ENCODE data around the gene RAD51AP1.
"Not testable (repeated sequence)": the region's sequence is repeated elsewhere in the genome, so short reads cannot be mapped to it uniquely, and the experiment has no call there.

The RAD51AP1 gene, protein sequence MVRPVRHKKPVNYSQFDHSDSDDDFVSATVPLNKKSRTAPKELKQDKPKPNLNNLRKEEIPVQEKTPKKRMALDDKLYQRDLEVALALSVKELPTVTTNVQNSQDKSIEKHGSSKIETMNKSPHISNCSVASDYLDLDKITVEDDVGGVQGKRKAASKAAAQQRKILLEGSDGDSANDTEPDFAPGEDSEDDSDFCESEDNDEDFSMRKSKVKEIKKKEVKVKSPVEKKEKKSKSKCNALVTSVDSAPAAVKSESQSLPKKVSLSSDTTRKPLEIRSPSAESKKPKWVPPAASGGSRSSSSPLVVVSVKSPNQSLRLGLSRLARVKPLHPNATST

DNA sequence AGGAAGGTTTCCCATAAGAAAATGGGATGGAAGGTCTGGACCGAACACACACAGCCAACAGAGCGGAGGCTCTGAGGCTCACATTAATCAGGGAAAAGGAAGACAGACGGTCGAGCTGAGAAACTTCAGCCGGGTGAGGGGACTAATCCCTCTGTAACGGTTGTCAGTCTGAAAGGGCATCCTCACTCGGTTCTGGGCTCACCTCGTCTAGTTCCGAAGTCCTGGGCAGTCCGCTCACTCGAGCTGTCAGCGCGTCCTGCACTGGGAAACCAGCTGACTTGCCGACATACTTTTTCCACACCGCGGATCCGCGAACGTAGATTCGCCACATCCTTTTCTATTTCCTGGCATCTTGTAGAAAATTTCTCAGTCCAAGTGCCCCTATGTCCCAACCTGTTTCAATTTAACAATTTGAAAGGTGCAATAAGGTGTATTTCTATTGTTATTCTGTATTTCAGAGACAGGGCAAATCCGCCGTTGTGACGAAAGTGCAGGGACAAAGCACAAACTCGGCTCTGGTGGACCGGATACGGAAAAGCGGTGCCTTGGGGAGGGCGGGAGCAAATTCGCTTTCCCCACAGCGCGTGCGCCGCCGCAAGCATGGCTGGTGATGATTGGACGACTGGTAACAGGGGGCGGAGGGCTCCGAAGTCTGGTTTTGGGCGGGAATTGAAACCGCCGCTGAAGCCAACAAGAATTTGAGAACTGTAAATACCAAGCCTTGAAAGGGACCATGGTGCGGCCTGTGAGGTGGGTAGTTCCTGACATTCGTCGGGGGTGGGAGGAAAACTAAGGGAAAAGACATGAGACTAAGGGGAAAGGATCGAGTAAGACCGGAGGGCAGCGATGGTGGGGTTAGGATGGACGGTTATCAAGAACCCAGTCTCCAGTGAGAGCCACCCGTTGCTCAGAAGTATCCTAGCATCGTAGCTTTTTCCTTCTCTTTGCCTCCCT, at the start of gene RAD51AP1:
Gene RAD51AP1, plus strand, starts transcription at position 684 of the 954 bp plus-strand sequence. Its CDS starts 50 bp downstream, at position 734.
- FAIRE-seq, result peak; percentile 96

DNA sequence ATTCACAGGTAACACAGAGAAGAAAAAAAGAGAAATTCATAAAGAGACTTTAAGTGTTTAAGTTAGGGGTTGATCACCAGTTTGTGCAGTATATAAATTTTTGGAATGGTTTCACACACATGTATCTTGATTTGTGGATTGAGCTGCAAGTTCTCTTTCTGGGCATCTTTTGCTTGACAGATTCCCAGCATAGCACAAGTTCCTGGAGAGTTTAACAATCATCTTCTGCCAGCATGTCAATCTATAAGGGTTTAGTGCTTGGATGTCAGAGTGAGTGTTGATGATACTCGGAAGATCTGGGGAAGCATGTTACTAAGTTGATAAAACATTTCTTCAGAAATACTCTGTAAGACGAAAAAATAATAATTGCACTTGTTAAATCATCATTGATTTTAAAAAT, 49.1 kb upstream of the RAD51AP1 start:
- FAIRE-seq, result no peak

DNA sequence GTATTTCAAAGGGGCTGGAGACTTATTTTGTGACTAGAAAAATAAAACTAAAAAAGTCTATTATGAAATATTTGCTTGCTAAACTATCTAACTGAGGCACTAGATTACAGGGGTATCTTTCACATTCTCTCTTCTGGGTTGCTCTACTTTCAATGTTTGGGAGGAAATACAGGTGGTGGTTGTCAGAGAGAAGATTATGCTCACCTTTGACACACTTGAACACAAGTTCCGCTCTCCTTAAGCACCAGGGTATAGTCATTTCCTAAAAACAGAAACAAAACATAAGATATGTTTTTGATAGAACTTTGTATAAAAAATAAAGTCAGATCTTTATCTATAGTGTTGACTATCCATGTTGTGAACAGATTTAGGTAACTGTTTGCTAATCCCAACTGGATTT, 47.7 kb upstream of the RAD51AP1 start:
- no peak for FAIRE-seq

DNA sequence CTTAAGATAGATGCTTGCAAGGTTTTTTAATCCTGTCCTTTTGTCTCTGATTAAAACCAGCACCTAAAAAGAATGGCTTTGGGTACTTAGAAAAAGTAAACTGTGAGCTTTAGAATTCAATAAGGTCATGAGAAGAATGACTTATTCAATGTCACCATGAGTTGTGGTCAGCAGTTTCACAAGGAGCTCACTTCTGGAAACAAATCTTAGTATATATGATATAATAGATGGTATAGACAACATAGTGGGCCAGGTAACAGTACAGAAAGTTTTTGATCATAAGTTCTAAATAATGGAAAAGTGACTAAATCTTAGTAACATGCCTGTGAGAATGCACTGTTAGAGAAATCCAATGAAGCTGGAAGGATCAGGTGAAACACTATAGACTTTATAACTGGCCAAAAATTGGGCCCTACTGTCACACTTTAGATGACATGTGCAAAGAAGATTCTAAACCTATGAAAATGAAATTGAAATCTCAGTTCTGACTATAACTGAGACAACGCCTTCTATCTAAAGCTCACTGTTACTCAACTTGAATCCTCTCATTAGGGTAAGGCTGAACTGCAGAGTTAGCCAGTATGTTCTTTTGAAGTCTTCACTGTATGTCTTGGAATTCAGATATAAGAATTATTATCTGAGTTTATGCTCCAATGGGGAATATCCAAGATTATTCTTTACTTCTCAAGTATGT, 42.4 kb upstream of the RAD51AP1 start:
- no peak for FAIRE-seq

DNA sequence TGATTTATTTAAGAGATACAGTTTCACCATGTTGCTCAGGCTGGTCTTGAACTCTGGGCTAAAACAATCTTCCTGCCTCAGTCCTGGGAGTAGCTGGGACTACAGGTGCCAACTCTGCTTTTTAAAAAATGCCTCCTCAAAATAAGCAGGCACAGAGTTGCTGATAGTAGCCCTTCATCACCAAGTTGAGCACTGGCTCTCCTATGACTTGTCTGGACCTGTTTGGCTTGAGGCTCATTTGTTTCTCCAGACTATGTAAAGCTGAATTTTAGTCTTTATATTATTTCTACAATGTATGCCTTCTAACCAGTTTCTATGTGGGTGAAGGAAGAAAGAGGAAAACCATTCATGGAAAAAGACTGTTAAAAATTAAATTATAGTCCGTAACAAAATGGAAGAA, 39.5 kb upstream of the RAD51AP1 start:
- no peak for FAIRE-seq

DNA sequence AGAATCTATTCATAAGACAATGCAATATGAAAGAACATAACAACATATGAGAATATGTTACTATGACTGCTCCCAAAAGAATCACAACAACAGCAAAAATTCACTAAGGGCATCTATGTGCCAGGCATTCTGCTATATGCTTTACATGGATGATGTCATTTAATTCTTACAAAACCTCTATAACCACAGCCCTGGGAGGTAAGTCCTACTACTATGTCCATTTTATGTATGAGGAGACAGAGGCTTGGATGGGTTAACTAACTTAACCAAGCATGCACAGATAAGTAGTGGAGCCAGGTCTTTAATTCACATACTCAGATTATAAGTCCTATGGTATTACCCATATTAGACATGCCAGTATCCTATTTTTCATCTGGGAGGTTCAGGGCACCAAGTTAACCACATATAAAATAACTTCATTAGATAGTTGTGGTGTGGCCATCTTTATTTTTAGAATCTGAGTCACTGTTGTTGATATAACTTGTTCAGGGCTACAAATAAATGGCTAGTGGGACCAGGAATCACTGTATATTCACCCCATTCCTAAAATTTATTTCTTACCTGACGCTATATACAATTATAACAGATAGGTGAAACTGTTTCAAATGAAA, 33.2 kb upstream of the RAD51AP1 start:
- FAIRE-seq, result no peak

DNA sequence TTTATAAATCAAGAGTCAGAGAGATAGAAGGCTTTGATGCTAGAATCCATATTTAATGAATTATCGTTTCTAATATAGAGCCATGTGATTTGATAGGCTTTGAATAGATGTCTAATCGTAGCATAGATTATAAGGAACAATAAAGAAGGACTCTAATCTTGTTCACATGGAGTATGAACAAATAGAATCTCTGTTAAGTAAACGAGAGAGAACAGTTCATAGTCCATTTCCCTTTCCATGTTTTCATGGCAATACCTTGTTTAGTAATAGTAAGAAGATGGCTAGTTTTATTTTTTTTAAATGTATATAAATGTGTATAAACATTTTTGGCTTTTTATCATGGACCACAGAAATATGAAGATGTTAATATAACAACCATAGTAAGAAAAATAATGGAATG, 32.3 kb upstream of the RAD51AP1 start:
- FAIRE-seq, result no peak

DNA sequence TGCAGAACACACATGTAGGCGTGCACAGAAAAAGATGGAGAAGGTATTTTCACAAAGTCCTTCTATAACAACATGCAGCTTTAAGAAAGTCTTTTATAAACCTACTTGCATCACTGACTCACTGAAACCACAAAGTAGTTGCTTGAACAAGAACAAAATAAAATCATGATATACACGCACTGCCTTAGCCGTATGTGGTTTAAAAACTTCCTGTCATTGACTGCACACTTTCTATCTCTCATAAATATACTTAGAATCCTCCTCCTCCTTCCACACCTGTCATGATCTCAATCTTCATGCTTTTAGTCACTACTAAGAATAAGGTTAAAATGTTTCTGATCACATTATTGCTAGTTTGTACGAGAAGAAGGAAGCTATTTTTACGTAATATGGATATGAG, 31.8 kb upstream of the RAD51AP1 start:
- no peak for FAIRE-seq

DNA sequence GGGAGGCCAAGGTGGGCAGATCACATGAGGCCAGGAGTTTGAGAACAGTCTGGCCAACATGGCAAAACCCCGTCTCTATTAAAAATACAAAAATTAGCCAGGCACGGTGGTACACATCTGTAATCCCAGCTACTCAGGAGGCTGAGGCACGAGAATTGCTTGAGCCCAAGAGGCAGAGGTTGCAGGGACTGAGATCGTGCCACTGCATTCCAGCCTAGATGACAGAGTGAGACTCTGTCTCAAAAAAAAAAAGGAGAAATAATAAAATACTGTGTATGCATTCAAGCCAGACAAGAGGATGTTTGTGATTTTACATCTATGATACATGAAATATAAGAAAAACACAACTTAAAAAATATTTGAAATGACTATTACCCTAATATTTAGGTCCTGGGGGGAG, 30.2 kb upstream of the RAD51AP1 start:
- FAIRE-seq, result not testable (repeated sequence)

DNA sequence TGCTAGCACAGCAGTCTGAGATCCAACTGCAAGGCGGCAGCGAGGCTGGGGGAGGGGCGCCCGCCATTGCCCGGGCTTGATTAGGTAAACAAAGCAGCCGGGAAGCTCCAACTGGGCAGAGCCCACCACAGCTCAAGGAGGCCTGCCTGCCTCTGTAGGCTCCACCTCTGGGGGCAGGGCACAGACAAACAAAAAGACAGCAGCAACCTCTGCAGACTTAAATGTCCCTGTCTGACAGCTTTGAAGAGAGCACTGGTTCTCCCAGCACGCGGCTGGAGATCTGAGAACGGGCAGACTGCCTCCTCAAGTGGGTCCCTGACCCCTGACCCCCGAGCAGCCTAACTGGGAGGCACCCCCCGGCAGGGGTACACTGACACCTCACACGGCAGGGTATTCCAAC, 29.4 kb upstream of the RAD51AP1 start:
- FAIRE-seq, result not testable (repeated sequence)

DNA sequence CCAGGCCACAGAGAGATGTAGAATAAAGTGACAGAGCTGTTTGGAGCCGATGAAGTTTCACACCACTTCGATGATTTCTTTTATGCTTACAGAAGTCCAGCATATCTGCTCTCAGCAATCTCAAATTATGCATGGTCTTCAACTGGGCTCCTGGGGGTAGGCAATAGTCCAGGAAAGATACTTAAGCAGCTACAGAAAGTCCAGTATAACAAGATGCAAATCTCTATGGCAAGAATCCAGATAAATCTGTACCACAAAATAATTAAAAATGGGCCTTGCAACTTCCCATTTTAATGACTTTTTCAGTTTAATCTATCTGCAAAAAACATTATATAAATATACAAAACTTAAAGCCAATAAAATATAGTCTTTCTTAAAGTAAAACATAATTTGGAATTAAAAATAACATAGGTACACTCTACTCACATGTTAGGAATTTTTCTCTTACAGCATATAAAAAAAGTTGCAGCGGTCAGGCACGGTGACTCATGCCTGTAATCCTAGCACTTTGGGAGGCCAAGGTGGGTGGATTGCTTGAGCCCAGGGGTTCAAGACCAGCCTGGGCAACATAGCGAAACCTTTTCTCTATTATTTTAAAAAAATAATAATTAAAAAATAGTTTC, 20.5 kb upstream of the RAD51AP1 start:
- FAIRE-seq, result no peak

DNA sequence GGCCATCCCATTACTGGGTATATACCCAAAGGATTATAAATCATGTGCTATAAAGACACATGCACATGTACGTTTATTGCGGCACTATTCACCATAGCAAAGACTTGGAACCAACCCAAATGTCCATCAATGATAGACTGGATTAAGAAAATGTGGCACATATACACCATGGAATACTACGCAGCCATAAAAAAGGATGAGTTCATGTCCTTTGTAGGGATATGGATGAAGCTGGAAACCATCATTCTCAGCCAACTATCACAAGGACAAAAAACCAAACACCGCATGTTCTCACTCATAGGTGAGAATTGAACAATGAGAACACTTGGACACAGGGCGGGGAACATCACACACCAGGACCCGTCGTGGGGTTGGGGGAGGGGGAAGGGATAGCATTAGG, 15.2 kb upstream of the RAD51AP1 start:
- not testable (repeated sequence) for FAIRE-seq

DNA sequence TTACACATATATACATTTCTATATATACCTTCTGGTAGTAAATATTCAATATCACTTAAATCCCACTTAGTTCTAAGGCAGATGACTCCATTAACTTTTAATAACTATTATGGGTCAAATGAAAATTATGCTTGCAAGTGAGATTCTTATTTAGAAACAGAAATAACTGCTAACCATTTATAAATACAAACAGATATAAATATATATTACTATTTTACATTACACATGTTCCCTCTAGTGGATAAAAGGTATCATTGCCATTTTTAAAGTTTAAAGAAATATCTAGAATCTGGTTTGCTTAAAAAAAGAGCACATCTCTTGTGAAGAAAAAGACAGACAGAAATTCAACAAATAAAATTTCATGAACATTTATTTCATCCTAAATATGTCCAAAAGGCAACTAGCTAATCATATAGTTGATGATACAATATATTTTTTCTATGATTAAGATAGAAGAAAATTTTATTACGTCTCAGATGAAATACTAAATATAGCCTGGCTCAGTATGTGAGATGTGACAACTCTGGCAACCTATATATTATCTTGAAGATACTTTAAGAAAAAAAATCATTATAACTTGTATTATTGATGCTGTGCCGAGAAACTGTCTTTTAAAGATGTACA, 11.7 kb upstream of the RAD51AP1 start:
- FAIRE-seq, result peak; percentile 95

DNA sequence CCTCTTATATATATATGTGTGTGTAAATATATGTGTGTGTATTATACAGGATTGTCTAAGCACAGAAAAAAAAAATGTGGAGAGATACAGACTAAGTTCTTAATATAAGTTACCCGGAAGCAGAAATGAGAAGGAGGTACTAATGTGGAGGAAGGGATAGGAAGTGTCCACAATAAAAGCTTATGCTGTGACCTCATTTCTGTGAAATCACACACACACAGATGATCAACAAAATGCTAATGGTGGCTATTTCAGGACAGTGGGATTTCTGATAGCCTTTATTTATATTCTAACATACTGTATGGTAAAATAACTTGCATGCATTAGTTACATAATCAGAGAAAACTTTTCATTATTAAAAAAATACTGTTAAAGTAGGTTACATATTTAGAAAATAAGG, 8.5 kb upstream of the RAD51AP1 start:
- no peak for FAIRE-seq

DNA sequence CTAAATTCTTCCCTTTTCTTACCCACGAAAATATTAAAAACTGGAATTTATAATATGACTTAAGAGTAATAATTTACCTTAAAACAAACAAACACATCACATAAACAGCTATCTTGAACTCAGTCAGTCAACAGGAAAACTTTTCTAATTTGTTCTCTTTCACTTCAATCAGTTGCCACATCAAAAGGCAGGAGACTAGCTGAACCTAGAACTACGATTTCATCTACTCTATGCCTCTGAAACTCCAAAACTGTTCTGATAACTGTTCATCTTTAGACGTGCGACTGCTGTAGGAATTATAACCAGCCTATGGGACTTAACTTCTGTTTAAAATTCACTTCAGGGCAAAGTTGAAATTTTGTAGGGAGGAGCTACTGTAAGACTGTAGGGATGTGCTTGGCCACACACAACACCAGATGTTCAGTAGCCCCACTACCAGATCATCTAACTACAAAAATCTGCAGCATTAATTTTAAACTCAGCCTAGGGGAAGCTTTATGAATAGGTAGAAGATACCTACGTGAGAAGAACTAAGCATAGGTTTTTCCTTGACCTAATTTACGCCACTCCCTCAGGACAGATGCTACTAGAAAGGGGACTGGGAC, 7.6 kb upstream of the RAD51AP1 start:
- FAIRE-seq, result no peak

DNA sequence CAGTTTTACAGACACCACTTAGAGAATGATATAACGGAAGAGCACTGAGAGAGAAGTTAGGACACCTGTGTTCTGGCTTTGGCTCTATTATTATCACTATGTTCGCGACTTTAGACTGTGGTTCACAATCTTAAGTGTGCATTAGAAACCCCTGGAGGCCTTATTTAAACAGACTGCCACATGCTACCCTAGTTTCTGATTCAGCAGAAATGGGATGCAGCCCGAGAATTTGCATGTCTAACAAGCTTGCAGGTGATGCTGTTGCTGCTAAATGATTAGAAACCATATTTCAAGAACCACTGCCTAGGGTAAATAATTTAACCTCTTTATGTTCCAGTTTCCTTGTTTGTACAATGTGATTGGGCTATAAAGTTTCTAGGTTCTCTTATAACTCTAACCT, 3.6 kb upstream of the RAD51AP1 start:
- FAIRE-seq, result no peak

DNA sequence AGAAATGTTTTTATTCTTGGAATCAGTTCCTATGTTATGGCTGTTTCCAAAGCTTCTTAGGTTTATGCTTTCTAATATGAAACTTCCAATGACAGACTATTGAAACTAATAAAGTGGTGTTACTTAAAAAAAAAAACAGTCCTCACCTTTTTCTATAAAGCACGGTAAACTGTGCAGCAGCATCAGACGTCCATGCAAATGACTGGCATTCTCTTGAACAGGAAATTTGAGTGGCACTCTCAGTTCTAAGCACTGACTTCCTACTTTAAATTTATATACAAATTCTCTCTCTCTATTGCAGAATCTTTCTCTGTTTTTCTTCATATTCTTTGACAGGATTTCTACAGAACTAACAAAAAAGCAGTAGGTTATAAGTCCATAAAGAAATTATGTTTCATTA, 2.8 kb upstream of the RAD51AP1 start:
- no peak for FAIRE-seq

DNA sequence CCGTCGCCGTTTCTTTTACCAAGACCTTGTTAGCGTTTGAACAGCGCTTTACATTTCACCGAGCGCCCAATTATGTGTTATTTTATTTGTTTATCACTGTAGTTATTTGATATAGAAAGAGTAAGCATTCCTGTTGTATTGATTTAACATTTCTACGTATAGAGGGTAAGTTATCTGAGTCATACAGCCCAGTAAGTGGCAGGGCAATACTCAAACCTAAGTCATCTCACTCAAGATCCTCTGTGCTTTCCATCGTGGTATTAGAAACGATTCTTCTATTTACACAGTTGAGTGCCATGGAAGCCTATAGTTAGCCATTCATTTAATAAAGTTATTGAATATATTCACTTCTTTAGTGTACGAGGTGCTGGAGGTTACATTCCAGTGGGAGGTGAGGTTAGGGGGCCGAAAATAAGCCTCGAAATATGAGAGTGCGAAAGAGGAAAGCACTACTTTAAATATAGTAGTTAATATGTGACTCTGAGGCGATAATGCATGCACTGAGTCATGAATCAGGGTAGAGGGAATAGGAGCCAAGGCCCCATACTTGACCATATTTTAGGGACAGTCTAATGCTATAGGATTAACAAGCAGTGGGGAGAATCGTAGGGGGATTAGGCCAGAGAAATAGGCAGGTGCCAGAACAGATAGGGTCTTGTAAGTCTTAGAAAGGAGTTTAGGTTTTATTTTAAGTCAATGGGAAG, 629 bp downstream of the RAD51AP1 start:
- no peak for FAIRE-seq

DNA sequence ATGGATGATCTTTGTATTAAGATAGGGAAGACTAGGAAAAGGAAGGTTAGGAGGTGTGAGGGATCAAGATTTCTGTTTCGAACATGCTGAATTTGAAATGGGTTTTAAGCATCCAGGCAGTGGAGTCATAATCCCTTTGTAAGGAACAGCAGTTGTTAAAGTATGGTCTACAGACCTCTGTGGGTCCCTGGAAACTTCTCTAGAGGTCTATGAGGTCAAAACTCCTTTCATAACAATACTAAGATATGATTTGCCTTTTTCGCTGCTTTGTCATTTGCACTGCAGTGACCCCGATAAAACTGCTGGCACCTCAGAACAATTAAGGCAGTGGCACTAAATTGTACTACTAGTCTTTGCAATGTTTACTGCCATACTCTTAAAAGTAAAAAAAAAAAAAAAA, 1.5 kb downstream of the RAD51AP1 start:
- no peak for FAIRE-seq

DNA sequence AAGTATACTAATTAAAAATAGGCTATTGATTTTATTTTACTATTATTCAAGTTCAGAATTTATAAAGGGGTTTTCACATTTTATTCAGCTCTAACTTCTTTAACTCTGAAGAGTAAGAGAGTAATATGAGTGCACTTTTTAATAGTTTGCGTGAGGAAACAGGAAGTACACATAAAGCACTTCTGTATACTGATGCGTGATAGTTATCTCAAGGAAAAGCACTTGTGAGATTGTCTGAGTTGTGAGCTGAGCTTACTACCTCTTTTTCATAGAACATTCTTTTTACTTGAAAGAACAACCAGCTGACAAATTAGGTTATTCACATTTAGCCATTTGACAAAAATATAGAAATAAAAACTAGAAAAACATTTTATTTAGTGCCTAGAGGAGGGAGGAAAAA, 1.9 kb downstream of the RAD51AP1 start:
- no peak for FAIRE-seq

DNA sequence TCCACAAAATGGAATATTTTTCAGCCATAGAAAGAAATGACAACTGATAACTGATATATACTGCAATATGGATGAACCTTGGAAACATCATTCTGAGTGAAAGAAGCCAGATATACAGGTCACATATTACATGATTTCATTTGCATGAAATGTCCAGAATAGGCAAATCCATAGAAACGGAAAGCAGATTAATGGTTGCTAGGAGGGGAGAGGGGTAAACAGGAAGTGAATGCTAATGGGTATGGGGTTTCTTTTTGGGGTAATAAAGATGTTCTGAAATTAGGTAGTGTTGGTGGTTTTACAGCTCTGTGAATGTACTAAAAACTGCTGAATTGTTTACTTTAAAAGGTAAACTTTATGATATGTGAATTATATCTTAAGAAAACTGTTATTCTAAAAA, 6.5 kb downstream of the RAD51AP1 start:
- no peak for FAIRE-seq
